RWPE2 (cell line): Measurements from ENCODE around the gene WBP2NL.

Experiments
- ATAC-seq: fragments of 200-7000 bp; cut with Tn5 transposase; 3 replicates; pipeline ENCODE4 v1.9.1; 2021; ENCODE audit warnings: low read depth
- DNase-seq: peaks from one replicate; pipeline ENCODE4 v3.0.0-alpha.2; 2020; ENCODE audit warnings: low spot score
- H3K27ac ChIP-seq: fragments of 450-650 bp; 2 replicates; pipeline ENCODE4 v1.5.1; 2017; ENCODE audit warnings: mild to moderate bottlenecking; ENCODE audit not compliant: poor library complexity, severe bottlenecking
- H3K27me3 ChIP-seq: fragments of 250-450 bp; sonication (Bioruptor Pico); 2 replicates; pipeline ENCODE4 v1.5.1; 2021; ENCODE audit warnings: mild to moderate bottlenecking, moderate library complexity; ENCODE audit not compliant: insufficient read depth, poor library complexity, severe bottlenecking
- H3K36me3 ChIP-seq: fragments of 250-450 bp; sonication (Bioruptor Pico); 2 replicates; pipeline ENCODE4 v1.5.1; 2020; ENCODE audit warnings: low read depth, mild to moderate bottlenecking, moderate library complexity
- H3K4me1 ChIP-seq: fragments of 250-450 bp; sonication (Bioruptor Pico); 2 replicates; pipeline ENCODE4 v1.5.1; 2021; ENCODE audit warnings: mild to moderate bottlenecking, moderate library complexity; ENCODE audit not compliant: insufficient read depth, poor library complexity, severe bottlenecking
- H3K4me3 ChIP-seq: fragments of 250-450 bp; sonication (Bioruptor Pico); 2 replicates; pipeline ENCODE4 v1.5.1; 2021; ENCODE audit warnings: mild to moderate bottlenecking, moderate library complexity; ENCODE audit not compliant: severe bottlenecking
- H3K9me3 ChIP-seq: fragments of 250-450 bp; sonication (Bioruptor Pico); 2 replicates; pipeline ENCODE4 v1.5.1; 2021; ENCODE audit warnings: mild to moderate bottlenecking, moderate library complexity; ENCODE audit not compliant: severe bottlenecking
- TF ChIP-seq, protein P1 (sequence below): fragments of 450-650 bp; IDR thresholded peaks from one replicate; pipeline ENCODE4 v1.5.1; 2017; ENCODE audit warnings: mild to moderate bottlenecking, moderate library complexity; ENCODE audit not compliant: poor library complexity, severe bottlenecking

Gene WBP2NL

DNA sequence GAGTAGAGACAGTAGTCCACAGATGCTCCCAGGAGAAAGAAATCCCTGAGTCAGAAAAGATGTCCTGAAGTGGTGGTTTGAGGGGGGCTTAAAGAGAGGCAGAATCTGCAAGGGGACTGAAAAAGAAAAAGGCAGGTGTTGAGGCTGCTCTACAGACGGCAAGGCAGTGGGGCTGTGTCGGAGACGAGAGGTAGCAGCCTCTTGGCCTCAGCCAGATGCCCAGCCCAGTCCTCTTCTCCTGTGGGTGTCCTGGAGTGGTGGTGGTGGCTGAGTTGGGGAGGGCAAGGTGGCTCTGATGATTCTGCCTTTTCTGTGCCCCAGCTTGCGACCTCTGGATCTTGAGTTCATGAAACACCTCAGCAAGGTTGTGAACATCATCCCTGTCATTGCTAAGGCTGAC, 9.3 kb upstream of the WBP2NL start:
- Histone ChIP-seq H3K9me3 (no peaks in the 10 kb centered on the region), H3K4me3 (no peak overlapping the region), H3K27ac (no peak overlapping the region), H3K27me3 (no peaks in the 10 kb centered on the region), H3K36me3 (no peaks in the 10 kb centered on the region), H3K4me1 (no peaks in the 10 kb centered on the region)
- DNase-seq: no peak
- TF ChIP-seq, protein P1, sequence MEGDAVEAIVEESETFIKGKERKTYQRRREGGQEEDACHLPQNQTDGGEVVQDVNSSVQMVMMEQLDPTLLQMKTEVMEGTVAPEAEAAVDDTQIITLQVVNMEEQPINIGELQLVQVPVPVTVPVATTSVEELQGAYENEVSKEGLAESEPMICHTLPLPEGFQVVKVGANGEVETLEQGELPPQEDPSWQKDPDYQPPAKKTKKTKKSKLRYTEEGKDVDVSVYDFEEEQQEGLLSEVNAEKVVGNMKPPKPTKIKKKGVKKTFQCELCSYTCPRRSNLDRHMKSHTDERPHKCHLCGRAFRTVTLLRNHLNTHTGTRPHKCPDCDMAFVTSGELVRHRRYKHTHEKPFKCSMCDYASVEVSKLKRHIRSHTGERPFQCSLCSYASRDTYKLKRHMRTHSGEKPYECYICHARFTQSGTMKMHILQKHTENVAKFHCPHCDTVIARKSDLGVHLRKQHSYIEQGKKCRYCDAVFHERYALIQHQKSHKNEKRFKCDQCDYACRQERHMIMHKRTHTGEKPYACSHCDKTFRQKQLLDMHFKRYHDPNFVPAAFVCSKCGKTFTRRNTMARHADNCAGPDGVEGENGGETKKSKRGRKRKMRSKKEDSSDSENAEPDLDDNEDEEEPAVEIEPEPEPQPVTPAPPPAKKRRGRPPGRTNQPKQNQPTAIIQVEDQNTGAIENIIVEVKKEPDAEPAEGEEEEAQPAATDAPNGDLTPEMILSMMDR: no peak
- no peak for ATAC-seq

DNA sequence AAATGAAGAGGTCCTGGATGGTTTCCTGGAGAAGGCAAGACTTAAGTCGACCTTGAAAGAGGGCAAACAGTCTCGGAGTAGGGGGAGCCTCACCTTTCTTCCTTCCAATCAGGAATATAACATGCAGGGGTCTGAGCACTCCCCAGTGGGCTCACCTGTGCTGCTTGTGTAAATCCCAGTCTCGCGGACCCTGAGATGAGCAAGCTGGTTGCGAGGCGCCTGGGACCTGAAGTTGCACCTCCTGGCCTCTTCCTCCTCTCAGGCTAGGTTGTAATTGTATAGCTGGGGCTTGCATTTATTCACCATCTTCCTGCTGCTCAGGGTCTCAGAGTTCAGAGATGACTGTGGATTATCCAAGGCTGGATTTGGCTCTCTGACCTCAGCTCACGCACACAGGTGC, 7.5 kb upstream of the WBP2NL start:
- DNase-seq (no peak), ATAC-seq (no peak)
- TF ChIP-seq, protein P1: no peak

DNA sequence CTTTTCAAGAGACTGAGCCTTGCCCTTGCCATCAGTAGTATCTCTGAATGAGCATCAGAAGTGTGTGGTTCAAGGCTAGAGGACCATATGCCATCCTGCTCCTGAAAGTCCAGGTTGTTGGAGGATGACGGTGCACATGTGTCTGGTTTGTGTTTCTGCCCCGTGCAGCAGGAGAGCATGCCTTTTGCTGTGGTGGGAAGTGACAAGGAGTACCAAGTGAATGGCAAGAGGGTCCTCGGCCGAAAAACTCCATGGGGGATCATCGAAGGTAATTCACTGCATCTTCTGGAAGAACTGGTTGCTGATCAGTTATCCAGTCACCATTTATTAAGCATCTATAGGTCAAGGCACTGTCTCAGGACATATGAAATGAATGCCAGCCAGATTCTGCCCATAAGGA, 6.1 kb upstream of the WBP2NL start:
- Histone ChIP-seq H3K36me3 (no peaks in the 10 kb centered on the region), H3K27me3 (no peaks in the 10 kb centered on the region), H3K4me3 (no peak overlapping the region), H3K9me3 (no peaks in the 10 kb centered on the region), H3K4me1 (no peaks in the 10 kb centered on the region), H3K27ac (no peak overlapping the region)
- DNase-seq: no peak
- ATAC-seq: no peak
- TF ChIP-seq, protein P1: no peak

More for the DNA sequence above, 7.5 kb upstream of the WBP2NL start:
- Histone ChIP-seq H3K27me3 (no peaks in the 10 kb centered on the region), H3K4me1 (no peaks in the 10 kb centered on the region), H3K36me3 (no peaks in the 10 kb centered on the region), H3K4me3 (no peak overlapping the region), H3K9me3 (no peaks in the 10 kb centered on the region), H3K27ac (no peak overlapping the region)

DNA sequence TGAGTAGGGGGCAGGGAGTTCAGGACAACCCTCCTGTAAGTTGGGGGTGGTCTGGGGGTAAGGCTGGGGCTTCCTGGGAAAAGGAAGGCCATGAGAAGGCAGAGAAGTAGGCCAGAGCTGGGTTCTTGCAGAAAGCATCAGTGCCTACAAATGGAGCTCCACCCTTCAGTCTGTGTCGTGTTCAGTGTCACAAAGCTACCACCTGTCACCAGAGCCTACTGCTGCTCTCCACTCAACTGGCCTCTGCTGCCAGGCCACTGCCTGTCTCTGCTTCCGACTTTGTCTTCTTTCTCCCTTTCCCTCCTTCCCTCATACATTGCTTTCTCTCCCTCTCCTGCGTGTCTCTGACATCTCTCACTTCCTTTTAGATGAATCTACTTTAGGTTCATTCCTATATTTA, 3.4 kb upstream of the WBP2NL start:
- no peak overlapping the region for H3K4me3 ChIP-seq
- no peaks in the 10 kb centered on the region for H3K9me3 ChIP-seq
- no peaks in the 10 kb centered on the region for H3K4me1 ChIP-seq
- TF ChIP-seq, protein P1: no peak
- ATAC-seq: no peak
- no peak overlapping the region for H3K27ac ChIP-seq
- no peaks in the 10 kb centered on the region for H3K27me3 ChIP-seq
- DNase-seq: no peak
- H3K36me3 ChIP-seq: no peaks in the 10 kb centered on the region

DNA sequence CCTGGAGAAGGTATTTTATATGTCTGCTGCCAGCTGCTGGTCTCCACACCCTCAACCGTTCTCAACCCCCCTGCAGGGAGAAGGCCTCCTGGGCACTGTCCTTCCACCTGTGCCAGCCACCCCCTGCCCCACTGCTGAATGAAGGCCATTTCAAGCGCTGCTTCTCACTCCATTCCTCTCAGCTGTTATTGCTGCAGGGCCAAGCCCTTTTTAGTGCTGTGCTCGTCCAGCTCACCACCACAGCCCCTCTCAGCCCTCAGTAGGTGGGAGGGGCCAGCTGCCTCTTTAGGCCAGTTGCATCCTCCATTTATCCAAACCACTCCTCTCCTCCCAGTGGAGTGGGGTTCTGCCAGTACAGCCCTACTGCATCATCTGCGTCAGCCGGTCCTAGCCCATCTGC, 1.8 kb upstream of the WBP2NL start:
- H3K36me3 ChIP-seq: no peaks in the 10 kb centered on the region
- TF ChIP-seq, protein P1: no peak
- ATAC-seq (no peak), DNase-seq (no peak)
- no peaks in the 10 kb centered on the region for H3K9me3 ChIP-seq
- no peak overlapping the region for H3K4me3 ChIP-seq
- no peaks in the 10 kb centered on the region for H3K4me1 ChIP-seq
- no peaks in the 10 kb centered on the region for H3K27me3 ChIP-seq
- H3K27ac ChIP-seq: no peak overlapping the region
